GM12878 (cell line): ENCODE measurements around the gene MDN1. TPM values are rescaled to one million over a fixed set of nuclear protein-coding genes. Genes with fewer than 3 reads are reported as not detected.

Experiments
- CTCF ChIP-seq, 3 experiments: IDR thresholded peaks in 2 of 3; conservative IDR thresholded peaks in 1 of 3; 2 replicates each; pipeline ENCODE4 v1.5.1; 2011; ENCODE audit warnings: low read depth in 3 of 3, low read length in 3 of 3, mild to moderate bottlenecking in 3 of 3, control low read depth in 2 of 3, moderate library complexity in 2 of 3, inconsistent platforms in 1 of 3, mixed read lengths in 1 of 3; ENCODE audit not compliant: control insufficient read depth in 2 of 3, insufficient read depth in 1 of 3; ENCODE audit errors: extremely low read depth in 1 of 3
- EED ChIP-seq: sonication (generic); IDR thresholded peaks from 2 replicates; pipeline ENCODE4 v1.6.1; 2016; ENCODE audit warnings: antibody characterized with exemption, low read depth
- FOXM1 ChIP-seq: IDR thresholded peaks from 2 replicates; pipeline ENCODE4 v1.6.1; 2012; ENCODE audit warnings: low read depth, mild to moderate bottlenecking, inconsistent platforms, low read length, moderate library complexity
- LARP7 ChIP-seq: fragments of 450-650 bp; IDR thresholded peaks from 2 replicates; pipeline ENCODE4 v1.6.1; 2017; ENCODE audit warnings: mild to moderate bottlenecking
- MTA2 ChIP-seq: fragments of 450-650 bp; IDR thresholded peaks from 2 replicates; pipeline ENCODE4 v1.6.1; 2016; ENCODE audit warnings: low read depth, mild to moderate bottlenecking, moderate library complexity
- MXI1 ChIP-seq: fragments of 150-350 bp; IDR thresholded peaks from 2 replicates; pipeline ENCODE4 v1.6.1; 2011; ENCODE audit warnings: low read depth, mild to moderate bottlenecking, inconsistent platforms, low read length, improper control_type of control experiment
- NR2C2 ChIP-seq: IDR thresholded peaks from 2 replicates; pipeline ENCODE4 v1.6.1; 2011; ENCODE audit warnings: borderline replicate concordance, low read depth; ENCODE audit not compliant: control insufficient read depth, insufficient read length
- NRF1 ChIP-seq: conservative IDR thresholded peaks from 2 replicates; pipeline ENCODE4 v1.6.1; 2011; ENCODE audit warnings: mild to moderate bottlenecking, low read depth, low read length, improper control_type of control experiment
- PBX3 ChIP-seq: IDR thresholded peaks from 2 replicates; pipeline ENCODE4 v1.6.1; 2011; ENCODE audit warnings: mild to moderate bottlenecking, low read depth, low read length, moderate library complexity; ENCODE audit not compliant: insufficient replicate concordance
- POLR2A ChIP-seq: IDR thresholded peaks from 2 replicates; pipeline ENCODE4 v1.6.1; 2011; ENCODE audit warnings: low read depth, mild to moderate bottlenecking, low read length
- PRDM15 ChIP-seq: fragments of 450-650 bp; formaldehyde crosslinking; IDR thresholded peaks from 2 replicates; pipeline ENCODE4 v1.4.0; 2020; ENCODE audit warnings: mild to moderate bottlenecking, moderate library complexity
- RBBP5 ChIP-seq: fragments of 200-600 bp; sonication (generic); conservative IDR thresholded peaks from 2 replicates; pipeline ENCODE4 v1.6.1; 2016
- RELA ChIP-seq: fragments of 450-650 bp; IDR thresholded peaks from 2 replicates; pipeline ENCODE4 v1.8.0; 2014; ENCODE audit warnings: borderline replicate concordance; ENCODE audit not compliant: partially characterized antibody
- SIN3A ChIP-seq: IDR thresholded peaks from 2 replicates; pipeline ENCODE4 v1.6.1; 2012; ENCODE audit warnings: low read depth, low read length, improper control_type of control experiment
- SRF ChIP-seq, 2 experiments: IDR thresholded peaks; 2 replicates each; pipeline ENCODE4 v1.6.1; 2011; ENCODE audit warnings: low read depth in 2 of 2, low read length in 2 of 2, mild to moderate bottlenecking in 1 of 2, moderate library complexity in 1 of 2
- SUZ12 ChIP-seq: fragments of 200-600 bp; sonication (generic); IDR thresholded peaks from one replicate; pipeline ENCODE4 v1.6.1; 2018; ENCODE audit warnings: antibody characterized with exemption, mild to moderate bottlenecking; ENCODE audit not compliant: unreplicated experiment
- TAF1 ChIP-seq: IDR thresholded peaks from 2 replicates; pipeline ENCODE4 v1.6.1; 2011; ENCODE audit warnings: mild to moderate bottlenecking, low read depth, low read length, borderline replicate concordance
- TARDBP ChIP-seq: IDR thresholded peaks from 2 replicates; pipeline ENCODE4 v1.6.1; 2016; ENCODE audit warnings: borderline replicate concordance
- ZNF274 ChIP-seq: IDR thresholded peaks from one replicate; pipeline ENCODE4 v1.8.0; 2011; ENCODE audit not compliant: insufficient read length, insufficient read depth
- ZZZ3 ChIP-seq: IDR thresholded peaks from 2 replicates; pipeline ENCODE4 v1.6.1; 2011; ENCODE audit warnings: low read depth; ENCODE audit not compliant: control insufficient read depth, insufficient read length
- polyA plus RNA-seq, 11 experiments: library from polyadenylated mRNA; depleted of rRNA in 4 of 11; unstranded in 6 of 11; stranded (reverse) in 5 of 11; fragments of >200 nt; fragmentation: Nextera tagmentation in 4 of 11; fragmentation: Illumina TruSeq in 1 of 11; extraction: Ambion mirVana in 4 of 11; extraction: Trizol in 1 of 11; gene quantifications; 1 replicate in 1 of 11; 2 replicates in 10 of 11; pipeline versions ENCODE4 v1.2.1 to v1.2.3, GENCODE V29; 2011 to 2016; ENCODE audit warnings: inconsistent platforms in 2 of 11, missing spikeins in 2 of 11, low read depth in 1 of 11
- total RNA-seq, 4 experiments: library from RNA; depleted of rRNA in 3 of 4; stranded (reverse); fragments of >200 nt in 3 of 4; fragmentation: Illumina TruSeq in 1 of 4; extraction: Trizol in 1 of 4; gene quantifications; 2 replicates each; pipeline versions ENCODE4 v1.2.1 to v1.2.3, GENCODE V29; 2013 to 2021
- TF ChIP-seq, protein P1 (sequence below): fragments of 450-650 bp; IDR thresholded peaks from 2 replicates; pipeline ENCODE4 v1.6.1; 2017; ENCODE audit warnings: mild to moderate bottlenecking

MDN1 gene
- total and polyA plus RNA-seq, 10 of the 15 experiments (the other 5 are each of a cell fraction or from before 2014, with no cell fraction given): 14.3 to 50.1 (median 22.1) TPM

DNA sequence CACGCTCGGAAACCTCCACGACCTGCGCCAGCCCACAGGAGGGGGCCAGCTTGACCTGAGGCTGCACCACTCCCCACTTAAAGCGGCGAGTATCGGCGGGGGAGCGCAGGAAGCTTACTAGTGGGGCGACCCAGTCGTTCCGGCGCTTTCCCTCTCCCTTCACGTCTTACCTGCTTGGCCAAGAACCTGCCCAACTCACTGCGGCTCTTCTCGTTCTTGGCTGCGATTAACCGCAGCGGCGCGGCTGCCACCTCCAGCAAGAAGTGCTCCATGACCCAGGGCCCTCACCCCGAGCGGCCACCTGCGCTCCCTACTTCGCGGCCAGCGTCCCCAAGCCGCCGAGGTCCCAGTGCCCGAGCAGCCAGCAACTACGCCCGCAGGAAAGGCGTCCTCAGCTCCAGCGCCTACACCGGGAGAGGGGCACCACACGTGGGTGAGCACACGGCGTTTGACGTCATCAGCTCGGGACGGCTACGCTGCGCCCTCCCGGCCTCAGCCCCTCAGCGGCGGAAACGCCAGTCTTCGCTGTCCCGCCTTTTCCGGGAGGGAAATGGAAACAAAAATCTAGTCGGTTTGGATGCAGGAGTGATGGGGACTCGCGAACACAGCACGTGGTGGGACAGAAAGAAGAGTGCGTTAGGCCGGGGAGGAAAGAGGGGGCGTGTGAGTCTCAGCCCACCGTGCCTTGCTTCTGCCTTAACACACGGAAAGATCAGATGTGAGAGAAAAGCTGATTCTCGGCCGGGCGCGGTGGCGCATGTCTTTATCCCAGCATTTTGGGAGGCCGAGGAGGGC is at the start of gene MDN1 (continued):
- TF ChIP-seq MTA2 (no peak), RBBP5 (0 out of 2 replicates have a peak, but pooled peaks have one; percentile 34), SUZ12 (no peak), SRF (IDR thresholded peaks at IDR 0.05; ENCODE audit: low read depth in 2 of 2, low read length in 2 of 2) (peak in 1 of 2 experiments; percentile 83; a peak in 1 of 4 replicates), MXI1 (peak; percentile 99), TAF1 (peak; percentile 86), TARDBP (peak; percentile 73; the same call in 1 of the 2 replicates), LARP7 (peak; percentile 88), EED (no peak), ZZZ3 (no peak), CTCF (IDR thresholded peaks at IDR 0.05 in 2 of 3, conservative IDR thresholded peaks at IDR 0.05 in 1 of 3; ENCODE audit: control insufficient read depth in 2 of 3, extremely low read depth in 1 of 3, insufficient read depth in 1 of 3, low read depth in 3 of 3, low read length in 3 of 3) (no peak), RELA (peak; percentile 4), POLR2A (peak; percentile 97), FOXM1 (no peak; the same call in 1 of the 2 replicates), ZNF274 (no peak), NR2C2 (no peak), PRDM15 (CRISPR knock-in tag) (no peak), NRF1 (no peak), PBX3 (peak; percentile 81), SIN3A (peak; percentile 91)
- TF ChIP-seq, protein P1, sequence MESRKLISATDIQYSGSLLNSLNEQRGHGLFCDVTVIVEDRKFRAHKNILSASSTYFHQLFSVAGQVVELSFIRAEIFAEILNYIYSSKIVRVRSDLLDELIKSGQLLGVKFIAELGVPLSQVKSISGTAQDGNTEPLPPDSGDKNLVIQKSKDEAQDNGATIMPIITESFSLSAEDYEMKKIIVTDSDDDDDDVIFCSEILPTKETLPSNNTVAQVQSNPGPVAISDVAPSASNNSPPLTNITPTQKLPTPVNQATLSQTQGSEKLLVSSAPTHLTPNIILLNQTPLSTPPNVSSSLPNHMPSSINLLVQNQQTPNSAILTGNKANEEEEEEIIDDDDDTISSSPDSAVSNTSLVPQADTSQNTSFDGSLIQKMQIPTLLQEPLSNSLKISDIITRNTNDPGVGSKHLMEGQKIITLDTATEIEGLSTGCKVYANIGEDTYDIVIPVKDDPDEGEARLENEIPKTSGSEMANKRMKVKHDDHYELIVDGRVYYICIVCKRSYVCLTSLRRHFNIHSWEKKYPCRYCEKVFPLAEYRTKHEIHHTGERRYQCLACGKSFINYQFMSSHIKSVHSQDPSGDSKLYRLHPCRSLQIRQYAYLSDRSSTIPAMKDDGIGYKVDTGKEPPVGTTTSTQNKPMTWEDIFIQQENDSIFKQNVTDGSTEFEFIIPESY: no peak
